Thyroid gland (tissue), 4 donors: Measurements from ENCODE around the gene SYTL2. TPM values are rescaled to one million over a fixed set of nuclear protein-coding genes. Genes with fewer than 3 reads are reported as not detected.

Experiments used
- DNase-seq, 2 donors: peaks; one replicate each; pipeline ENCODE4 v3.0.0-alpha.2; 2019
- H3K27ac ChIP-seq, 3 donors: fragments of 200-600 bp; sonication (generic); 1 replicate in 2 of 3; 2 replicates in 1 of 3; pipeline ENCODE4 v1.5.1; 2016 to 2019; ENCODE audit warnings: mild to moderate bottlenecking in 1 of 3, moderate library complexity in 1 of 3
- H3K27me3 ChIP-seq: fragments of 200-600 bp; sonication (generic); one replicate; pipeline ENCODE4 v1.5.1; 2019
- H3K36me3 ChIP-seq, 2 donors: fragments of 200-600 bp; sonication (generic); one replicate each; pipeline ENCODE4 v1.5.1; 2016 to 2019
- H3K4me1 ChIP-seq, 2 donors: fragments of 200-600 bp; sonication (generic); one replicate each; pipeline ENCODE4 v1.5.1; 2017 to 2019
- H3K4me3 ChIP-seq, 3 donors: fragments of 200-600 bp; sonication (generic); replicated peaks in 1 of 3; 1 replicate in 2 of 3; 2 replicates in 1 of 3; pipeline ENCODE4 v1.5.1; 2016; ENCODE audit warnings: mild to moderate bottlenecking in 1 of 3
- H3K9me3 ChIP-seq: fragments of 200-600 bp; sonication (generic); one replicate; pipeline ENCODE4 v1.5.1; 2017
- POLR2A ChIP-seq, 2 donors: fragments of 450-650 bp; IDR thresholded peaks; one replicate each; pipeline ENCODE4 v1.6.1; 2017; ENCODE audit warnings: antibody characterized with exemption in 2 of 2, mild to moderate bottlenecking in 2 of 2, moderate library complexity in 1 of 2
- WGBS, 2 donors: methylation state at CpG; one replicate each; pipeline ENCODE4 v1.1.5; 2017; 5-methylcytosine and 5-hydroxymethylcytosine counted together
- intact Hi-C: fragments of 100-400 bp; cut with DNase I; formaldehyde crosslinking; loops from one replicate; pipeline ENCODE4 v1.15.1; 2023
- total RNA-seq, 4 donors: library from RNA; depleted of rRNA; stranded (reverse); fragments of >200 nt; gene quantifications; one replicate each; pipeline ENCODE4 v1.2.3, GENCODE V29; 2016
- TF ChIP-seq, protein P1 (sequence below), 6 experiments: fragments of 200-600 bp in 3 of 6; fragments of 450-650 bp in 3 of 6; sonication (generic) in 3 of 6; IDR thresholded peaks; one replicate each; pipeline ENCODE4 v1.5.1; 2016 to 2019; ENCODE audit warnings: antibody characterized with exemption in 6 of 6, mild to moderate bottlenecking in 2 of 6, inconsistent platforms in 1 of 6, moderate library complexity in 1 of 6

The SYTL2 gene
- total RNA-seq, 4 donors from 2014 or later: 4.5 to 18.8 (median 9.0) TPM

GRCh38 chr11:85791409-85791990 is 19.4 kb downstream of the SYTL2 start:
- no peak overlapping the region for H3K27ac ChIP-seq
- H3K27me3 ChIP-seq: no peaks in the 10 kb centered on the region
- no peak overlapping the region for H3K4me3 ChIP-seq
- DNase-seq: no peak
- H3K4me1 ChIP-seq: no peaks in the 10 kb centered on the region
- TF ChIP-seq POLR2A (IDR thresholded peaks at IDR 0.05): no peak
- TF ChIP-seq, protein P1, sequence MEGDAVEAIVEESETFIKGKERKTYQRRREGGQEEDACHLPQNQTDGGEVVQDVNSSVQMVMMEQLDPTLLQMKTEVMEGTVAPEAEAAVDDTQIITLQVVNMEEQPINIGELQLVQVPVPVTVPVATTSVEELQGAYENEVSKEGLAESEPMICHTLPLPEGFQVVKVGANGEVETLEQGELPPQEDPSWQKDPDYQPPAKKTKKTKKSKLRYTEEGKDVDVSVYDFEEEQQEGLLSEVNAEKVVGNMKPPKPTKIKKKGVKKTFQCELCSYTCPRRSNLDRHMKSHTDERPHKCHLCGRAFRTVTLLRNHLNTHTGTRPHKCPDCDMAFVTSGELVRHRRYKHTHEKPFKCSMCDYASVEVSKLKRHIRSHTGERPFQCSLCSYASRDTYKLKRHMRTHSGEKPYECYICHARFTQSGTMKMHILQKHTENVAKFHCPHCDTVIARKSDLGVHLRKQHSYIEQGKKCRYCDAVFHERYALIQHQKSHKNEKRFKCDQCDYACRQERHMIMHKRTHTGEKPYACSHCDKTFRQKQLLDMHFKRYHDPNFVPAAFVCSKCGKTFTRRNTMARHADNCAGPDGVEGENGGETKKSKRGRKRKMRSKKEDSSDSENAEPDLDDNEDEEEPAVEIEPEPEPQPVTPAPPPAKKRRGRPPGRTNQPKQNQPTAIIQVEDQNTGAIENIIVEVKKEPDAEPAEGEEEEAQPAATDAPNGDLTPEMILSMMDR (IDR thresholded peaks at IDR 0.05): no peak
- no peaks in the 10 kb centered on the region for H3K36me3 ChIP-seq
- intact Hi-C loops: no loop called here
- no peaks in the 10 kb centered on the region for H3K9me3 ChIP-seq
- 87 to 91% methylated on average over 2 of the region's 2 CpGs for WGBS, 2 donors

DNA sequence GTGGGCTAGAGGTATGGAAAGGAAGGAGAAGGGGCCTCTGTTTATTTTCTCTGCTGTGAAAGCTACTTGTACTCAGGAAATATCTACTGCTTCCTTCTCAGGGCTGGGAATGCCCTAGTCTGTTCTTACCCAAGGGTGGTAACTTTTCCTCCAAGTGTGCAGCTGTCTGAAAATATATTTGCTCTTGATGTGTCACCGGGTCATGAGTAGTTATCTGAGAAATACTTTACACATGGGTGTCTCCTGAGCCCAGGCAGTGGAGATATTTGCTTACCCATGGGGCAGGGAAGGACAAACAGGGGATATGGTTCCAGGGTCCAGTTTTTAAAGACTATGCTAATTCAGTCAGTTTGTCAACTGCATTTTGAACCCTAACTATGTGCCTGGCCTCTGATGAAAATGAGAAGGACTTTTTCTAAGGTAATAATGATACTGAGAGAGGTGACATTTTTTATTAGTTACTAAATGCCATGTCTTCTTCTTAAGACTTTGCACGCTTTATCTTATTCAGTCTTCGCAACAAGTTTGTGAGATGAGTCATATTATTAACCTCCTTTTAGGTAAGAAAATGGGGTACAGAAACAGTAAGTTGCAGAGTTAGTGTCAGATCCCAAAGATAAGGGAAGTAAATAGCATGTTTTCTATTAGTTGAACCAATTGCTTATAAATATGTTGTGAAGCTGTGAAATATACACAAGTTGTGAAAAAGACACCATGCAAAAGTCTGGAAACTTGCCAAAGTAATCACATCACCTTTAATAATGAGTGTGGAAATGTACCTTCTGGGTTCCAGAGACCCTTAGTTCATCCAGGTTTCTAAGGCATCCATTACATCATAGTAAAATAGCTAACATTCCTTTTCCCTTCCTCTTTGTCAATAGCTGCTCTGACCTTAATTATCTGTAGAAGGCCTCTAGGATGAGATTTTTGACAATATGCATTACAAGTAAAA is 22.9 kb downstream of the SYTL2 start:
- H3K4me1 ChIP-seq: no peaks in the 10 kb centered on the region
- no peaks in the 10 kb centered on the region for H3K36me3 ChIP-seq
- H3K4me3 ChIP-seq: no peak overlapping the region
- intact Hi-C loops: no loop called here
- no peaks in the 10 kb centered on the region for H3K9me3 ChIP-seq
- TF ChIP-seq, protein P1 (IDR thresholded peaks at IDR 0.05): no peak
- TF ChIP-seq POLR2A (IDR thresholded peaks at IDR 0.05): no peak
- H3K27me3 ChIP-seq: no peaks in the 10 kb centered on the region
- no peak for DNase-seq
- 82 to 90% methylated on average over 3 of the region's 3 CpGs for WGBS, 2 donors
- no peak overlapping the region for H3K27ac ChIP-seq

- H3K27ac ChIP-seq: no peak overlapping the region
- no peak overlapping the region for H3K4me3 ChIP-seq
- no peaks in the 10 kb centered on the region for H3K27me3 ChIP-seq
- TF ChIP-seq, protein P1 (IDR thresholded peaks at IDR 0.05): no peak
- TF ChIP-seq POLR2A (IDR thresholded peaks at IDR 0.05): no peak
- H3K36me3 ChIP-seq: no peaks in the 10 kb centered on the region
- no peaks in the 10 kb centered on the region for H3K4me1 ChIP-seq
- WGBS, 2 donors: 94 to 97% methylated on average over 1 of the region's 1 CpG
- no peaks in the 10 kb centered on the region for H3K9me3 ChIP-seq
- no peak for DNase-seq
- intact Hi-C loops: no loop called here
Measured at GRCh38 chr11:85787168-85787567, 23.8 kb downstream of the SYTL2 start.

DNA sequence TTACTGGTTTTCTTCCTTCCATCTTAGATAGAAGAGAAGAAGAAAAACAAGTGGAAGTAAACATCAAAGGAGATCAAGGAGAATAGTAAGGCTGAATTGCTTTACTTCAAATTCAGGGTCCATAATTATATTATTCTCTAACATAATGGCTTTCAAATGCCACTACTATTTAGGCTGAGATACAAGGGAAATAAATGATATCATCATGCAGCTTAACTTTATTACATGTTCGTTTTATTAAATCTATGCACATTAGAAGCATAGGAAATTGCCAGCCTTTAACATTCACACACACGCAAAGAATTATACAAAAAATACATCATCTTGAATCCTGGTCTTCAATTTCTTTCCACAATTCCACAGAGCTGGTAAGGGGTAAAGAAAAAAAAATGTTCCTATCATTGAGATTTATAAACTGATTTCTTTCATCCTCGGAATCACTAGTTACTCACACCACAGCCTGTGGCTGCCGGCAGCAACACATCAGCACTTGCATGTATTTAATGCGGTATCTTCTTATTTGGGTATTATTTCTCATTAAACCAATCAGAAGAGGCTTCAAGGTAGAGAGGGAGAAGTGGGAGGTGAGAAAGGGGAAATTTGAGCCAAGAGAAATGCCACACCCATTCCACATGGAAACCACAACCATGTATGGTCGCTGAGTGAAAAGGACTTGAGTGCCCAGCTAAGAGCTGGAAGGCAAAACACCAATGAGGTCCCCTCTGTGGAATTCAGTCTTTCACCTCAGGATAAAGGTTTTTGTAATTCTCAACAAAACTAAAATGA is 26.3 kb downstream of the SYTL2 start:
- H3K9me3 ChIP-seq: no peaks in the 10 kb centered on the region
- 89 to 92% methylated on average over 6 of the region's 6 CpGs for WGBS, 2 donors
- TF ChIP-seq POLR2A (IDR thresholded peaks at IDR 0.05): no peak
- TF ChIP-seq, protein P1 (IDR thresholded peaks at IDR 0.05): no peak
- no peak overlapping the region for H3K27ac ChIP-seq
- no peak overlapping the region for H3K4me3 ChIP-seq
- H3K4me1 ChIP-seq: no peaks in the 10 kb centered on the region
- H3K36me3 ChIP-seq: no peaks in the 10 kb centered on the region
- DNase-seq: no peak
- no peaks in the 10 kb centered on the region for H3K27me3 ChIP-seq
- intact Hi-C loops: no loop called here
